ENCODE results near the gene BZW1.

DNA sequence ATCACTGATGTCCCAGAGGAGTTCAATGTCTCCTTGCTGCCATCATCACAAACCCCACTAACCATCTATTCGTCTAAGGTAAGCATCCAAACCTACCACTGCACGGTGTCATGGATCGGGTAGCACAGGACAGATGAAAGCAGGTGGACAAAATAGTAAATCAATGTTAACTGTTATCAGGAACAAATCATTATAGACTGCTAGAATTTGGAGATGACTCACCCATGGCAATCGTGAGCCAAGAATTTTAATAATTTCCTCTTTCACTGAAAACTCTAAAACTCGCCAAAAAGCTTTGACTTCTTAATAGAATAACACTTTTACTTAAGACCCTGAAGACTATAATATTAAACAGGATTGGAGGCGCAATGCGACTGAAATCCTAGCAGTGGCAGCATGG lies 33.7 kb upstream of the BZW1 start:
- TF ChIP-seq CTCF (IDR thresholded peaks at IDR 0.05) (no peak), POLR2A (IDR thresholded peaks at IDR 0.05) (no peak)
